Panc1 (cell line): ENCODE results near the gene CPLX1. TPM values are rescaled to one million over a fixed set of nuclear protein-coding genes. Genes with fewer than 3 reads are reported as not detected.

ENCODE experiments used
- ATAC-seq: fragments of 200-7000 bp; cut with Tn5 transposase; 2 replicates; pipeline ENCODE4 v1.9.1; 2020; ENCODE audit warnings: mild to moderate bottlenecking, moderate library complexity
- BruUV-seq: library from RNA; stranded (reverse); fragments of 400-500 nt; replicated peaks from 2 replicates; lab custom pipeline; 2021; lab: Mats Ljungman, UMichigan
- CTCF ChIA-PET: fragments of 300-600 bp; sonication (Branson Sonifier 250); formaldehyde crosslinking; loops from one replicate; lab custom pipeline; 2022; ENCODE audit warnings: antibody characterized with exemption; lab: Charles Lee
- POLR2A ChIA-PET: fragments of 300-600 bp; sonication (Branson Sonifier 250); formaldehyde crosslinking; loops from one replicate; lab custom pipeline; 2022; ENCODE audit warnings: antibody characterized with exemption; lab: Charles Lee
- DNase-seq: peaks from one replicate; pipeline ENCODE4 v3.0.0-alpha.2; 2010; ENCODE audit warnings: low read depth, low spot score
- H3K27ac ChIP-seq: 2 replicates; pipeline ENCODE4 v1.5.1; 2011; ENCODE audit warnings: mild to moderate bottlenecking, low read length, inconsistent platforms
- H3K27me3 ChIP-seq: fragments of 200-500 bp; sonication (Bioruptor generic); 2 replicates; pipeline ENCODE4 v1.6.0; 2014; ENCODE audit warnings: low read length, inconsistent platforms; ENCODE audit not compliant: control insufficient read depth, insufficient read depth
- H3K36me3 ChIP-seq: fragments of 200-500 bp; sonication (Bioruptor generic); 2 replicates; pipeline ENCODE4 v1.5.1; 2014; ENCODE audit warnings: inconsistent platforms, mild to moderate bottlenecking, low read length, moderate library complexity; ENCODE audit not compliant: control insufficient read depth, insufficient read depth
- H3K4me1 ChIP-seq: 2 replicates; pipeline ENCODE4 v1.5.1; 2011; ENCODE audit warnings: inconsistent platforms, mild to moderate bottlenecking, low read length, moderate library complexity; ENCODE audit not compliant: control insufficient read depth, insufficient read depth
- H3K4me3 ChIP-seq, 2 experiments: 2 replicates each; pipeline ENCODE4 v1.5.1; 2011 to 2012; ENCODE audit warnings: low read depth in 2 of 2, low read length in 2 of 2, mild to moderate bottlenecking in 2 of 2, inconsistent platforms in 1 of 2, moderate library complexity in 1 of 2
- H3K9me3 ChIP-seq: fragments of 200-500 bp; sonication (Bioruptor generic); 2 replicates; pipeline ENCODE4 v1.5.1; 2014; ENCODE audit warnings: low read depth, mild to moderate bottlenecking, inconsistent platforms, low read length, moderate library complexity; ENCODE audit not compliant: control insufficient read depth, insufficient read depth
- POLR2AphosphoS5 ChIP-seq: IDR thresholded peaks from 2 replicates; pipeline ENCODE4 v1.6.1; 2012; ENCODE audit warnings: mild to moderate bottlenecking, low read depth, low read length, moderate library complexity
- SIN3A ChIP-seq: IDR thresholded peaks from 2 replicates; pipeline ENCODE4 v1.6.1; 2012; ENCODE audit warnings: low read depth, mild to moderate bottlenecking, low read length, moderate library complexity, borderline replicate concordance; ENCODE audit not compliant: insufficient read depth
- TCF7L2 ChIP-seq: IDR thresholded peaks from 2 replicates; pipeline ENCODE4 v1.6.1; 2011; ENCODE audit warnings: mild to moderate bottlenecking, low read depth, low read length, inconsistent platforms
- in situ Hi-C: cut with HindIII; loops from 2 replicates; pipeline ENCODE4 v1.10.0; 2016; ENCODE audit warnings: low sequenced_read_pairs, low pct_unique_long_range_greater_than_20kb
- intact Hi-C: fragments of 100-400 bp; cut with micrococcal nuclease; formaldehyde crosslinking; loops from one replicate; pipeline ENCODE4 v1.10.0; 2022; ENCODE audit not compliant: unreplicated experiment
- total RNA-seq: library from RNA; stranded (reverse); gene quantifications from one replicate; pipeline ENCODE4 v1.2.1, GENCODE V29; 2021; ENCODE audit not compliant: unreplicated experiment
- TF ChIP-seq, protein P1 (sequence below): fragments of 450-650 bp; IDR thresholded peaks from 2 replicates; pipeline ENCODE4 v1.5.1; 2017; ENCODE audit warnings: mild to moderate bottlenecking
- TF ChIP-seq, protein P2 (sequence below), 2 experiments: IDR thresholded peaks; 2 replicates each; pipeline ENCODE4 v1.6.1; 2011 to 2012; ENCODE audit warnings: low read depth in 2 of 2, control low read depth in 1 of 2, low read length in 1 of 2, mild to moderate bottlenecking in 1 of 2, moderate library complexity in 1 of 2; ENCODE audit not compliant: insufficient read depth in 1 of 2

Gene CPLX1
- total RNA-seq, 1 experiment from 2014 or later, result 6.7 TPM

DNA sequence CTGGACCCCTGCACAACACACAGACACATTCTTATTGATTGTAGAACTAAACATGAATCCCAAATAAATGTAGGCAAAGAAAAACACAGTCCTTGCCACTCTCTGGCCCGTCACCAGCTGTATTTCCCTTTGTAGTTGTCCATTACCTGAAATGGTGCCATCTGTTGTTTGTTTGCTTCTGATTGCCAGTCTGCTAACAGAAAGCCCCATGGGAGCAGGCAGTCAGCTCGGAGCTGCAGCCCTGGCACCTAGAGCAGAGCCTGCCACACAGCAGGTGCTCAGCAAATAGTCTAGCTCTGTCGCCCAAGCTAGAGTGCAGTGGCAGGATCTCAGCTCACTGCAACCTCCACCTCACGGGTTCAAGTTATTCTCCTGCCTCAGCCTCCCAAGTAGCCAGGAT is 28.9 kb downstream of the CPLX1 start:
- Histone ChIP-seq H3K27me3 (no peaks in the 10 kb centered on the region), H3K4me3 (no peak overlapping the region), H3K27ac (no peak overlapping the region), H3K4me1 (peaks cover 11% of the 10 kb centered on the region), H3K36me3 (no peaks in the 10 kb centered on the region), H3K9me3 (no peaks in the 10 kb centered on the region)
- CTCF ChIA-PET, result no interaction called here
- POLR2A ChIA-PET, result no interaction called here
- intact Hi-C loops (no loop called here), in situ Hi-C loops (no loop called here)
- no TSS peak for BruUV-seq
- ATAC-seq, result no peak
- TF ChIP-seq TCF7L2 (no peak), POLR2AphosphoS5 (no peak), SIN3A (no peak)
- TF ChIP-seq, protein P1, sequence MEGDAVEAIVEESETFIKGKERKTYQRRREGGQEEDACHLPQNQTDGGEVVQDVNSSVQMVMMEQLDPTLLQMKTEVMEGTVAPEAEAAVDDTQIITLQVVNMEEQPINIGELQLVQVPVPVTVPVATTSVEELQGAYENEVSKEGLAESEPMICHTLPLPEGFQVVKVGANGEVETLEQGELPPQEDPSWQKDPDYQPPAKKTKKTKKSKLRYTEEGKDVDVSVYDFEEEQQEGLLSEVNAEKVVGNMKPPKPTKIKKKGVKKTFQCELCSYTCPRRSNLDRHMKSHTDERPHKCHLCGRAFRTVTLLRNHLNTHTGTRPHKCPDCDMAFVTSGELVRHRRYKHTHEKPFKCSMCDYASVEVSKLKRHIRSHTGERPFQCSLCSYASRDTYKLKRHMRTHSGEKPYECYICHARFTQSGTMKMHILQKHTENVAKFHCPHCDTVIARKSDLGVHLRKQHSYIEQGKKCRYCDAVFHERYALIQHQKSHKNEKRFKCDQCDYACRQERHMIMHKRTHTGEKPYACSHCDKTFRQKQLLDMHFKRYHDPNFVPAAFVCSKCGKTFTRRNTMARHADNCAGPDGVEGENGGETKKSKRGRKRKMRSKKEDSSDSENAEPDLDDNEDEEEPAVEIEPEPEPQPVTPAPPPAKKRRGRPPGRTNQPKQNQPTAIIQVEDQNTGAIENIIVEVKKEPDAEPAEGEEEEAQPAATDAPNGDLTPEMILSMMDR, result no peak
- TF ChIP-seq, protein P2, sequence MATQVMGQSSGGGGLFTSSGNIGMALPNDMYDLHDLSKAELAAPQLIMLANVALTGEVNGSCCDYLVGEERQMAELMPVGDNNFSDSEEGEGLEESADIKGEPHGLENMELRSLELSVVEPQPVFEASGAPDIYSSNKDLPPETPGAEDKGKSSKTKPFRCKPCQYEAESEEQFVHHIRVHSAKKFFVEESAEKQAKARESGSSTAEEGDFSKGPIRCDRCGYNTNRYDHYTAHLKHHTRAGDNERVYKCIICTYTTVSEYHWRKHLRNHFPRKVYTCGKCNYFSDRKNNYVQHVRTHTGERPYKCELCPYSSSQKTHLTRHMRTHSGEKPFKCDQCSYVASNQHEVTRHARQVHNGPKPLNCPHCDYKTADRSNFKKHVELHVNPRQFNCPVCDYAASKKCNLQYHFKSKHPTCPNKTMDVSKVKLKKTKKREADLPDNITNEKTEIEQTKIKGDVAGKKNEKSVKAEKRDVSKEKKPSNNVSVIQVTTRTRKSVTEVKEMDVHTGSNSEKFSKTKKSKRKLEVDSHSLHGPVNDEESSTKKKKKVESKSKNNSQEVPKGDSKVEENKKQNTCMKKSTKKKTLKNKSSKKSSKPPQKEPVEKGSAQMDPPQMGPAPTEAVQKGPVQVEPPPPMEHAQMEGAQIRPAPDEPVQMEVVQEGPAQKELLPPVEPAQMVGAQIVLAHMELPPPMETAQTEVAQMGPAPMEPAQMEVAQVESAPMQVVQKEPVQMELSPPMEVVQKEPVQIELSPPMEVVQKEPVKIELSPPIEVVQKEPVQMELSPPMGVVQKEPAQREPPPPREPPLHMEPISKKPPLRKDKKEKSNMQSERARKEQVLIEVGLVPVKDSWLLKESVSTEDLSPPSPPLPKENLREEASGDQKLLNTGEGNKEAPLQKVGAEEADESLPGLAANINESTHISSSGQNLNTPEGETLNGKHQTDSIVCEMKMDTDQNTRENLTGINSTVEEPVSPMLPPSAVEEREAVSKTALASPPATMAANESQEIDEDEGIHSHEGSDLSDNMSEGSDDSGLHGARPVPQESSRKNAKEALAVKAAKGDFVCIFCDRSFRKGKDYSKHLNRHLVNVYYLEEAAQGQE (IDR thresholded peaks at IDR 0.05; ENCODE audit: insufficient read depth in 1 of 2, low read depth in 2 of 2, low read length in 1 of 2), result no peak
- DNase-seq, result no peak

DNA sequence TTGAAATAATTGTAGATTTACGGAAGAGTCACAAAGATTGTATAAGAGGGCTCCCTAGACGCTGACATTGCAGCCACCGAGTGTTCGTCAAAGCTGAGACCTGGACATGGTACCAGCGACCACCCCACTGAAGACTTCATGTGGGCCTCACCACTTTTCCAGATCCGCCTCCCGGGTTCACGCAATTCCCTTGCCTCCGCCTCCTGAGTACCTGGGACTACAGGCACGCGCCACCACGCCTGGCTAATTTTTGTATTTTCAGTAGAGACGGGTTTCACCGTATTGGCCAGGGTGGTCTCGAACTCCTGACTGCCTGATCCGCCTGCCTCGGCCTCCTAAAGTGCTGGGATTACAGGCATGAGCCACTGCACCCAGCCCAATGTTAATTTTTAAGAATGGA is 29.7 kb downstream of the CPLX1 start:
- peaks cover 11% of the 10 kb centered on the region for H3K4me1 ChIP-seq
- in situ Hi-C loops (no loop called here), intact Hi-C loops (no loop called here)
- H3K27ac ChIP-seq, result no peak overlapping the region
- H3K9me3 ChIP-seq, result no peaks in the 10 kb centered on the region
- ATAC-seq (no peak), DNase-seq (no peak)
- no peaks in the 10 kb centered on the region for H3K27me3 ChIP-seq
- ChIA-PET POLR2A (no interaction called here), CTCF (no interaction called here)
- no peaks in the 10 kb centered on the region for H3K36me3 ChIP-seq
- no TSS peak for BruUV-seq
- TF ChIP-seq, protein P2 (IDR thresholded peaks at IDR 0.05; ENCODE audit: insufficient read depth in 1 of 2, low read depth in 2 of 2, low read length in 1 of 2), result no peak
- TF ChIP-seq SIN3A (no peak), TCF7L2 (no peak), POLR2AphosphoS5 (no peak)
- TF ChIP-seq, protein P1, result no peak
- no peak overlapping the region for H3K4me3 ChIP-seq
